T47D (cell line): ENCODE results near the gene CABP7.
A peak's percentile ranks its signal among the peaks of the same experiment; 100 is the strongest.

ENCODE experiments used
- DNase-seq, 2 experiments: peaks; one replicate each; pipeline versions ENCODE4 v3.0.0 to v3.0.0-alpha.2; 2011 to 2012; ENCODE audit warnings: low read depth in 1 of 2, low spot score in 1 of 2
- JUND ChIP-seq: IDR thresholded peaks from 2 replicates; pipeline ENCODE4 v1.6.1; 2012; ENCODE audit warnings: low read depth
- in situ Hi-C: cut with HindIII; loops from 2 replicates; pipeline ENCODE4 v1.10.0; 2016; ENCODE audit warnings: low sequenced_read_pairs, low pct_unique_long_range_greater_than_20kb

CABP7 gene

DNA sequence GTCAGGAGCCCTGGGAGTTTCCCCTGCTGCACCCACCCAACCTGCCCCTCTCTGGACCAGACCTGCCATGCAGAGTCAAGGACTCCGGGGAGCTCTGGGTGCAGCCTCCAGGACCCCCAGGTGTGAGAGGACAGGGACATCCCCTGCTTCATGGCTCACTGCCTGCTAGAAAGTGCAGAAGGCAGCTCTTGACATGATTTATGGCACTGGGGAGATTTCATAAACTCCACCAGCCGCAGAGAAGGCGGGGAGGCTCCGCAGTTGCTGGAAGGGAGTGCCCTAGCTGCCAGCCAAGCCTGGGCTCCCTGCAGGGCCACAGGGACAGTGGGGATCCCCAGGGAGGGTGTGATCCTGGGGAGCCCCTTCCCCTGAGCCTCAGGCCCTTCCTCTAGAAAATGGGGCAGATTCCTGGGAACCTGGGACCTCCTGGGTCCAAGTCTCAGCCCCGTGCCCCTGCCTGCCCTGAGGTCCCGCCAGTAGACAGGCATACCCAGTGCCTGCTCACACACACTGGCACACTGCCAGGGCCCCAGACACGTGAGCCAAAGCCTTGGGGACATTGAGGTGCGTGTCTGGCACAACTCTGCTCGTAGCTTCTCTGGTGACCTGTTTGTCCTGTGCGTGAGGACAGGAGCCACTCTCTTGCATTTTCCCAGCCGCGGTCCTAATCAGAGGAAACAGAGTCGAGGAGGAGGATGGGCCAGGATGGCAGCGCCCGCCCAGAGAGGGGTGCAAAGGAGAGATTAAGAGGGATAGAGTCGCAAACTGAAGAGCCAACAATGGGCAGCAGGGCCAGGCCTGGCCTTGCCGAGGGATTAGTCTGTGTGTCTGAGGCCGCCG is 13.8 kb downstream of the CABP7 start:
- peak in 1 of 2 experiments; percentile 33 for DNase-seq
- no peak for TF ChIP-seq JUND
- in situ Hi-C loops: no loop called here

DNA sequence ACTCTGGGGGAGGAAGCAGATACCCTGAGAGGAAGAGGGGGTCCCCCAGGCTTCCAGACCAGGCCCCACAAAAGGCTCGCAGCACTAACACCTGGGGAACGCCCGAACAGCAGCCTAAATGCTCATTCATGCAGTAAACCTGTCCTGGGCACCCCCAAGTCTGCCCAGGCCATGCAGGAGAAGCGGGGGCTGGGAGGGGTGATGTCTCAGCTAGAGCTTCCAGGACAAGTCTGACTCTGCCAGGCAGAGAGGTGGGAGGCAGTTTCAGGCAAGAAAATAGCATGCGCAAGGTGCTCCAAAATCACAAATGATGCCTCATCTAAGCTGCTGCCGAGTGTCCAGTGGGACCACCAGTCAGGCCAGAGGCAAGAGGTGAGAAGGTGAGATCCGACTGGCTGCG is 14.6 kb downstream of the CABP7 start:
- in situ Hi-C loops: no loop called here
- DNase-seq: no peak
- no peak for TF ChIP-seq JUND

DNA sequence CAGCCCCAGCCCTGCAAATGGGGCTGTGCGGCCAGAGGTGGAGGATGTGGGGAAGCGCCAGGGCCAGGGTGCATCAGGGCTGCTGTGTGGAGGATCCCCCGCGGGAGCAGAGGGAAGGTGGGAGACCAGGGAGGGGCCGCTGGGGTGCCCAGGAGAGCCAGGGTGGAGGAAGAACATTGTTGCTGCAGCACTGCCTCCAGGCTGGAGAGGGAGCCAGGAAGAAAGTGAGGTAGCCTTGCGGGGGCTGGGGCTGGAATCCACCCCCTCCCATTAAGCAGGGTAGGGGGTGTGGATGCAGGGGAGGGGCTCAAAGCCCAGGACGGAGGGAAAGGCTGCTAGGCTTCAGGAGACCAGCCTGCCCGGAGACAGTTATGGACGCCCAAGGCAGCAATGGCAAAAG is 15.0 kb downstream of the CABP7 start:
- in situ Hi-C loops: no loop called here
- no peak for DNase-seq
- no peak for TF ChIP-seq JUND

DNA sequence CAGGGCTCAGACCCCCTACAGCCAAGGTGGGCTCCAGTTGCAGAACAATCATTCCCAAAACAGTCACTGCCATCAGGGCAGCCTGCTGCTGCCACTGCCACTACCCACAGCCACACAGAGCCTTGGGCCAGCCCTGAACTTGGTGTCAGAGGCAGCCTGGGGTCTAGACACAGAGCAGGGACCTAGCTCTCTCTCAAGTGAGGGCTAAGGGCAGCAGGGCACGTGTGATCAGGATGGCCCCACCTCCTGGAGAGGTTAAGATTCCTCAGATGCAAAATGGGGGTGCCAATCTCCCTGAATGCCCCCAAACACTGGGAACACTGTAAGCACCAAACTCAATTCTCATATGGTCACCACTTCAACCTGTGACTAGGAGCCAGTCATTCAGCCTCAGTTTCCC is 15.6 kb downstream of the CABP7 start:
- TF ChIP-seq JUND: no peak
- in situ Hi-C loops: no loop called here
- DNase-seq: no peak

DNA sequence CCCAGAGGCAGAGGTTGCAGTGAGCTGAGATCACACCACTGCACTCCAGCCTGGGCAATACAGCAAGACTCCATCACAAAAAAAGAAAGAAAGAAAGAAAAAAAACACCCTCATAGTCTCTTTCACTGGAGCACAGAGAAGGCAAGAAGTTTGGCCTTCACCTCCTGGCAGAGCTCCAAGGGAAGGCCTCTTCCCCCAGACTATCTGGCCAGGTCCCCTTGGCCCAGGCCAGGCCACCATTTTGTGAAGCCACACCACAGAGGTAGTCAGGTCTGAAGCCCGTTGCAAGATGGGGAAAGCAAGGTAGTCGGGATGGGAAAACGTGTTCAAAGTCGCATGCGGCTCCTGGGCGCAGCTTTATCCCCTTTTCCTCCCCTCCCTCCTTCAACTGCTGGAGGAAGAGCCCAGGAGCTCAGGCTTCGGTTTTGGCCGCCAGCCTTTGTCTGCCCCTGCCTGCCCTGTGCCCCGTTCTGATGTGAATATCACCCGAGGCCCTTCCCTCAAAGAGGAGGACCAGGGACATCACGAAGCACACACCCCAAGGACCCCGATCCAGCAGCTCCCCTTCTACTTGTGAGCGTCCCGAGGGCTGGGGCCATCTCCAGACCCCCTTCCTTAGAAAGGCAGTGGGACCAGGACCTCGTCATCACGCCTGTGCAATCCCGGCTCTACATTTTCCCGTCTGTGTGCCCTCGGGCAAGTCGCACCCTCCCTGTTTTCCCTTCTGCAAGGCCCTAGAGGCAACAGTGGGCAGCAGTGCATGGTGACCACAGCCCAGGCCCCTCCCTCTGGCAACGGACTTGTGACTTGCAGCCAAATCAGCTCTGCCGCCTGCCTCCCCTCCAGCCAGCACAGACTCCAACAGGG is 17.7 kb downstream of the CABP7 start:
- DNase-seq: no peak
- in situ Hi-C loops: no loop called here
- TF ChIP-seq JUND: no peak

DNA sequence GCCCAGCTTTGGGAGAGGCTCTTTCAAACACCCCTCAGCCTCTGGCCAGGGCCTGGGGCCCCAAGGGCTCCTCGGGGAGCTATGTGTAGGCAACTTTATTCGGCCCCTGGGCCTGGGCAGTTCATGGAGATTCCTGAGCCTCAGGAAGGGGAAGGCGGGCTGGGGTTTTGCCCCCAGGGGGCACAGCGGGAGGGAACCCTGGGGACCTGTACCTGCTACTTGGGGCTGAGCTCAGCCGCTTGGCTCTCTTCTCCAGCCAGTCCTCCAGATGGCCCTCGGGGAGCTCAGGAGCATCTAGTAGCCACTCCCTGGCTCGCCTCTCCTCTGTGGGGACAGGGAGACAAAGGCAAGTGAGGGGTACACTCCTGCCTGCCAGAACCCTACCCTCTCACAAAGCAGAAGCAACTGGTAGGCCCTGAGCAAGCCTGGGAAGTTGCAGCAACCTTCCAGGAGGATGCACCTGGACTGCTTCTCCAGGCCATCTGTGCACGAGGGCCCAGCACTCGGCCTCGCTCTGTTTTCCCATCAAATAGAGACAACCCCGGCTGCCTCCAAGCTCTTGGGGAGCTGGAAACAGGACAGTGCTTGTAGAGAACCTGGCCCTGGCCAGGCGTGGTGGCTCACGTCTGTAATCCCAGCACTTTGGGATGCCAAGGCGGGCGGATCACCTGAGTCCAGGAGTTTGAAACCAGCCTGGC is 18.5 kb downstream of the CABP7 start:
- no peak for TF ChIP-seq JUND
- in situ Hi-C loops: no loop called here
- DNase-seq: no peak

DNA sequence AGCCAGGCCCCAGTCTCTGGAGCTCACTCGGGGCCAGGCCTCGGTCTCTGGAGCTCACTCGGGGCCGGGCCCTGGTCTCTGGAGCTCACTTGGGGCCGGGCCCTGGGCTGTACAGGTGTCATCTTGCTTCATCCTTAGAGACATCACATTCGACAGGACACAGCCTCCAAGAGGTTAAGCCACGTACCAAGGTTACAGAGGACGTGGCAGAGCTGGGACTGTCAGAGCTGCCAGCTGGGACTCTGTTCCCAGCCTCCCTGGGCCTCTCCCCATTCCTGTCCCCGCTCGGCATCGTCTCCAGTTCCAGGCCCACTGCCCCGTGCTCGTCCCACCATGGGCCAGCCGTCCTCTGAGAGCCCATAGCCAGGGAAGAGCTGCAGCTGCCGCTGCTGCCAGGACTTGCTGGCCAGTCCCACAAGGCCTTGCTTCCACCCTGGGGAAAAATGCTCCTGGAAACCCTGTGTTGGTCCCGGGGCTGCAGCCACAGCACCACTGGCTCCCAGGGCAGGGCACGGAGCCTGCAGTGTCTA is 19.6 kb downstream of the CABP7 start:
- no peak for DNase-seq
- in situ Hi-C loops: no loop called here
- no peak for TF ChIP-seq JUND

DNA sequence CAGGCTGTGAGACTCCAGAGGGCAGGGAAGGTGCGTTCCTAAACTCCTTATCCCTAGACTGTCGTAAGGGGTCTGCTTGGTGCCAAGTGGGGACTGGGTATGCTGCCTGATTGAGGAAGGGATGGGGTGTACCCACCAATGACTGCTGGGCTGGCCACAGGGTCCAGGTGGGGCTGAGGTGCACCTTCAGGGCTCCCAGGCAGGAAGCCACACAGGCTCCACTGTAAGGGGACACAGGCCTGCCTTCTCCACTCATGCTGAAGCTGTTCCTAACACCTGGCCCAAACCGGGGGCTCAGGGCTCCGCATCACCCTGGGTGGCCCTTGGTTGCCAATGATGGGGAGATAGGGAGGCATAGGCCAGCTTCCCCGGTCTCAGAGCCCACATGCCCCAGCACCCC is 20.4 kb downstream of the CABP7 start:
- DNase-seq: no peak
- TF ChIP-seq JUND: no peak
- in situ Hi-C loops: no loop called here

DNA sequence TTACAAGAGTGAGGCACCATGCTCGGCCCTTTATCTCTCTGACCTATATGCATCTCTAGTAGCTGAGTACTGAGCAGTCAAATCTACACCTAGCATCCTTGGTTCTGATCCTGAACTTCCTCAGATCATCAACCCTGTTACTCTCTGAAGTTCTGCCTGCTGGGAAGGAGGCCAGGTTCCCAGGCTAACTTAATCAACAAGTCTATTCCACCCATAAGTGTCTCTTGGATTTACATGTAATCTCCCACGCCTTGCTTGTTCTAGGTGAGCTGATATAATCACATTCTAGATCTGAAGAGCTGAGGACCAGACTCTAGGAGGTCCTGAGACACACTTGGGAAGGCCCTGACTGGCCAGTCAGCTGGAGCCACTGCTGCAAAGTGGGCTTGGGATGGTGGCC is 22.1 kb downstream of the CABP7 start:
- in situ Hi-C loops: no loop called here
- no peak for TF ChIP-seq JUND
- DNase-seq: no peak

DNA sequence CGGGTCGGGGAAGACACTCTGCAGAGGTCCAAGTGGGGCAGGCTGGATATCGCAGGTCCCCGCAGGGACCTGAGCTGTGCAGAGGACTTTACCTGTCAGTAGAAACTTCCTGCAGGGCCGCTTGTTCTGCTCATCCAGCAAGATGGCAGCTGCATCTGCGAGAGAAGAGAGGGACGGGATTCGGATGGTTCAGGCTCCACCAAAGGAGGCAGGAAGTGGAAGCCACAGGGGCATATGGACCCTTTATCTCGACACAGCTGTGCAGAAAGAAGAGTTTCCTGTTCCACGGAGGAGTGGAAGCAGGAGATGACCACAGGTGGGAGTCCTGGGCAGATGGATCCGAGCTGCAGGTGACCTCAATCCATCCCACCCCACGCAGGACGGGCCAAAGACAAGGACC is 22.5 kb downstream of the CABP7 start:
- in situ Hi-C loops: no loop called here
- TF ChIP-seq JUND: no peak

DNA sequence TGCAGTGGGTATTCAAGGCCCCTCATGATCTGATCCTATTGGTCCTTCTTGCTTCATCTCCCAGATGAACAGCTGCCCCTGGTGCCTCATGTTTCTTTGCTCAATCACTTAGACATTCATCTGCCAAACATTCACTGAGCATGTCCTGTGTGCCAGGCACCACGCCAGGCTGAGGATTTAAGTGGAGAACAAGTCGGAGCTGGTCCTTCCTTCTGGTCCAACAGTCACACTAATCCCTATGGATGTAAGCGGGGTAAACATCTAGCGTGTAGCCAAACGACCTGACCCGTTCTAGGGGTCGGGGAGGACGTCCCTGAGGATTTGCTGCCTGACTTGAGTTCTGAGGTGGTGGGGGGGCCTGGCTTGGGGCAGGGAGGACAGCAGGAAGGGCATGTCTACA is 25.1 kb downstream of the CABP7 start:
- no peak for TF ChIP-seq JUND
- DNase-seq: peak in 1 of 2 experiments; percentile 36
- in situ Hi-C loops: no loop called here

More for the DNA sequence above, 22.5 kb downstream of the CABP7 start:
- DNase-seq: no peak

DNA sequence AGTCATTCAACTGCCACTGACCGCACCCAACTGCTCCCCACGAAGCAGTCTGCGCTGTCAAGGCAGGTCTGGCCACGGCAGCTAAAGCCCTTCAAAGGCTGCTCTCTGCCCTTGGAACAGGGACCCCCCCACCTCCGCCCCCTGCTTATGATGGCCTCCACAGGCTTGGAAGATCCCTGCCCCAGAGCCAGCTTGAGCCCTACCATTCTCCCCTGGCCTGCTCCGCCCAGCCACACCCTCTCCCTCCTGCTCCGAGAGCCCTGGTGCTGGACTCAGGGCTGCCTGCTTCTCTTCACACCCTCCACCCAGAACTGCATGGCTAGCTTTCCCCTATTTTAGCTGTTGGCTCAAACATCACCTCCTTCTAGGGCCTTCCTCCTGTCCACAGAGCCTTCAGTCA is 28.0 kb downstream of the CABP7 start:
- TF ChIP-seq JUND: no peak
- DNase-seq: no peak
- in situ Hi-C loops: no loop called here
